ENCODE data around the gene KRT33B.

Gene KRT33B

DNA sequence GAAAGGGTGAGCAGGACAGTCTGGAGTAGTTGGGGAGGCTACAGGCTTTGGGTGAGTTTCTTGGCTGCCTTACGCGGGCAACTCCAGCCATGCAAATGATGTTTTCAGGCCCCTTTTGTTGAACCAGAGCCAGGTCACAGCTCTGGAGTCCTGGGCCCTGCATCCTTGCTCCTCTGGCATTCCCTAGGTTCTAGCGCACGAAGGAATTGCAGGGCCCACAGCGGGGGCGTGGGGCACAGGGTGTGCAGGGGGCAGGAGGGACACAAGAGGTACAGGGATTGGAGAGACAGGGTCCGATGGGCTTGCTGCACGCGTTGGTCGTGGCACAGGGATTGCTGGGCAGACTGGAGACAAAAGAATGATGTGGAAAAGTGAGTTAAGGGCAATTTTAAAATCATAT lies 24.2 kb upstream of the KRT33B start:
- Histone ChIP-seq H3K9me3 (ENCODE audit: insufficient read depth, low read length, severe bottlenecking) (no peaks in the 10 kb centered on the region), H3K9ac (ENCODE audit: low read depth, low read length) (no peak overlapping the region), H3K27me3 (ENCODE audit: insufficient read depth, low read length, poor library complexity) (peaks cover 12% of the 10 kb centered on the region), H3K79me2 (ENCODE audit: insufficient read depth, low read length) (no peaks in the 10 kb centered on the region), H3K4me1 (ENCODE audit: insufficient read depth, low read length) (no peaks in the 10 kb centered on the region), H4K20me1 (ENCODE audit: insufficient read depth, low read length) (no peaks in the 10 kb centered on the region), H2AFZ (ENCODE audit: low read depth, low read length) (no peak overlapping the region), H3K4me3 (ENCODE audit: low read depth in 1 of 2, low read length in 2 of 2) (no peak overlapping the region), H3K4me2 (ENCODE audit: insufficient read depth, low read length) (no peak overlapping the region), H3K27ac (ENCODE audit: low read length) (no peak overlapping the region), H3K36me3 (ENCODE audit: insufficient read depth, low read length) (no peaks in the 10 kb centered on the region)
- DNase-seq (no peak), ATAC-seq (ENCODE audit: insufficient read depth, low read depth) (no peak)
- TF ChIP-seq, protein P1, sequence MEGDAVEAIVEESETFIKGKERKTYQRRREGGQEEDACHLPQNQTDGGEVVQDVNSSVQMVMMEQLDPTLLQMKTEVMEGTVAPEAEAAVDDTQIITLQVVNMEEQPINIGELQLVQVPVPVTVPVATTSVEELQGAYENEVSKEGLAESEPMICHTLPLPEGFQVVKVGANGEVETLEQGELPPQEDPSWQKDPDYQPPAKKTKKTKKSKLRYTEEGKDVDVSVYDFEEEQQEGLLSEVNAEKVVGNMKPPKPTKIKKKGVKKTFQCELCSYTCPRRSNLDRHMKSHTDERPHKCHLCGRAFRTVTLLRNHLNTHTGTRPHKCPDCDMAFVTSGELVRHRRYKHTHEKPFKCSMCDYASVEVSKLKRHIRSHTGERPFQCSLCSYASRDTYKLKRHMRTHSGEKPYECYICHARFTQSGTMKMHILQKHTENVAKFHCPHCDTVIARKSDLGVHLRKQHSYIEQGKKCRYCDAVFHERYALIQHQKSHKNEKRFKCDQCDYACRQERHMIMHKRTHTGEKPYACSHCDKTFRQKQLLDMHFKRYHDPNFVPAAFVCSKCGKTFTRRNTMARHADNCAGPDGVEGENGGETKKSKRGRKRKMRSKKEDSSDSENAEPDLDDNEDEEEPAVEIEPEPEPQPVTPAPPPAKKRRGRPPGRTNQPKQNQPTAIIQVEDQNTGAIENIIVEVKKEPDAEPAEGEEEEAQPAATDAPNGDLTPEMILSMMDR (IDR thresholded peaks at IDR 0.05; ENCODE audit: borderline replicate concordance, extremely low read depth, low read length, poor library complexity, severe bottlenecking) = no peak
- no peak for TF ChIP-seq EZH2 (IDR thresholded peaks at IDR 0.05; ENCODE audit: borderline replicate concordance, low read depth, low read length, severe bottlenecking)

DNA sequence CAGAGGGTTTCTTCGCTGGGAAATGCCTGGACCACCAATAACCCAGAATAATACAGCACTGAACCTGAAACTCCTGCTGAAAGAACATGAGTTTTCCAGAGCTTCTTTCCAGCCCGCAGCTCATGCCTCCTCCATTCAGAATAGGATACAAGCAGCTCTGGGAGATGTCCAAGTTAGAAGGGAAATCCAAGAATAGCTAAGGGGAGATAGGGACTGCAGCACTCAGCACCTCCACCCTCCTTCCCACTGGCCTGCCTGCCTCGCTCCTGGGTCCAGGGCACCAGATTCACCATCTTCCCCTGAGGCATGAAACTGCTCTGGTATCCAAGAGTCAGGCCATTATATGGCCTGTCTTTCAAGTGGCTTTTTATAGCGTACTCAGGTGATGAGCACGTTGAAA lies 23.7 kb upstream of the KRT33B start:
- Histone ChIP-seq H3K4me3 (ENCODE audit: low read depth in 1 of 2, low read length in 2 of 2) (no peak overlapping the region), H4K20me1 (ENCODE audit: insufficient read depth, low read length) (no peaks in the 10 kb centered on the region), H2AFZ (ENCODE audit: low read depth, low read length) (no peak overlapping the region), H3K9me3 (ENCODE audit: insufficient read depth, low read length, severe bottlenecking) (no peaks in the 10 kb centered on the region), H3K4me2 (ENCODE audit: insufficient read depth, low read length) (no peak overlapping the region), H3K27ac (ENCODE audit: low read length) (no peak overlapping the region), H3K9ac (ENCODE audit: low read depth, low read length) (no peak overlapping the region), H3K27me3 (ENCODE audit: insufficient read depth, low read length, poor library complexity) (peaks cover 12% of the 10 kb centered on the region), H3K4me1 (ENCODE audit: insufficient read depth, low read length) (no peaks in the 10 kb centered on the region), H3K36me3 (ENCODE audit: insufficient read depth, low read length) (no peaks in the 10 kb centered on the region), H3K79me2 (ENCODE audit: insufficient read depth, low read length) (no peaks in the 10 kb centered on the region)
- no peak for DNase-seq
- ATAC-seq (ENCODE audit: insufficient read depth, low read depth) = no peak
- TF ChIP-seq, protein P1 (IDR thresholded peaks at IDR 0.05; ENCODE audit: borderline replicate concordance, extremely low read depth, low read length, poor library complexity, severe bottlenecking) = no peak

GRCh38 chr17:41392278-41392677 lies 22.7 kb upstream of the KRT33B start:
- Histone ChIP-seq H3K36me3 (ENCODE audit: insufficient read depth, low read length) (no peaks in the 10 kb centered on the region), H3K79me2 (ENCODE audit: insufficient read depth, low read length) (no peaks in the 10 kb centered on the region), H3K9me3 (ENCODE audit: insufficient read depth, low read length, severe bottlenecking) (no peaks in the 10 kb centered on the region), H3K4me2 (ENCODE audit: insufficient read depth, low read length) (no peak overlapping the region), H3K27me3 (ENCODE audit: insufficient read depth, low read length, poor library complexity) (peaks cover 12% of the 10 kb centered on the region), H4K20me1 (ENCODE audit: insufficient read depth, low read length) (no peaks in the 10 kb centered on the region), H2AFZ (ENCODE audit: low read depth, low read length) (no peak overlapping the region), H3K9ac (ENCODE audit: low read depth, low read length) (no peak overlapping the region), H3K4me3 (ENCODE audit: low read depth in 1 of 2, low read length in 2 of 2) (no peak overlapping the region), H3K4me1 (ENCODE audit: insufficient read depth, low read length) (no peaks in the 10 kb centered on the region), H3K27ac (ENCODE audit: low read length) (no peak overlapping the region)
- DNase-seq (no peak), ATAC-seq (ENCODE audit: insufficient read depth, low read depth) (no peak)
- no peak for TF ChIP-seq EZH2 (IDR thresholded peaks at IDR 0.05; ENCODE audit: borderline replicate concordance, low read depth, low read length, severe bottlenecking)
- TF ChIP-seq, protein P1 (IDR thresholded peaks at IDR 0.05; ENCODE audit: borderline replicate concordance, extremely low read depth, low read length, poor library complexity, severe bottlenecking) = no peak

GRCh38 chr17:41391535-41391934 lies 21.9 kb upstream of the KRT33B start:
- H3K4me1 ChIP-seq (ENCODE audit: insufficient read depth, low read length) = no peaks in the 10 kb centered on the region
- TF ChIP-seq, protein P1 (IDR thresholded peaks at IDR 0.05; ENCODE audit: borderline replicate concordance, extremely low read depth, low read length, poor library complexity, severe bottlenecking) = no peak
- no peak for TF ChIP-seq EZH2 (IDR thresholded peaks at IDR 0.05; ENCODE audit: borderline replicate concordance, low read depth, low read length, severe bottlenecking)
- H3K27ac ChIP-seq (ENCODE audit: low read length) = no peak overlapping the region
- DNase-seq = no peak
- no peak overlapping the region for H3K9ac ChIP-seq (ENCODE audit: low read depth, low read length)
- H3K9me3 ChIP-seq (ENCODE audit: insufficient read depth, low read length, severe bottlenecking) = peaks cover 3% of the 10 kb centered on the region
- H4K20me1 ChIP-seq (ENCODE audit: insufficient read depth, low read length) = no peaks in the 10 kb centered on the region
- H2AFZ ChIP-seq (ENCODE audit: low read depth, low read length) = no peak overlapping the region
- no peak overlapping the region for H3K4me3 ChIP-seq (ENCODE audit: low read depth in 1 of 2, low read length in 2 of 2)
- H3K4me2 ChIP-seq (ENCODE audit: insufficient read depth, low read length) = no peak overlapping the region
- H3K79me2 ChIP-seq (ENCODE audit: insufficient read depth, low read length) = no peaks in the 10 kb centered on the region
- H3K36me3 ChIP-seq (ENCODE audit: insufficient read depth, low read length) = no peaks in the 10 kb centered on the region
- ATAC-seq (ENCODE audit: insufficient read depth, low read depth) = no peak
- H3K27me3 ChIP-seq (ENCODE audit: insufficient read depth, low read length, poor library complexity) = peaks cover 9% of the 10 kb centered on the region
